Ovary (tissue), 9 donors: Measurements from ENCODE around the gene HAND1. TPM values are rescaled to one million over a fixed set of nuclear protein-coding genes. Genes with fewer than 3 reads are reported as not detected.
A peak's percentile ranks its signal among the peaks of the same experiment; 100 is the strongest.

Source experiments
- DNase-seq, 5 donors: peaks; one replicate each; pipeline ENCODE4 v3.0.0-alpha.2; 2019 to 2020
- H3K27ac ChIP-seq, 2 donors: fragments of 200-600 bp; one replicate each; pipeline versions ENCODE4 v1.5.1 to v1.8.0; 2019 to 2022
- H3K27me3 ChIP-seq: fragments of 200-600 bp; one replicate; pipeline ENCODE4 v1.8.0; 2022
- H3K36me3 ChIP-seq: fragments of 200-600 bp; sonication (generic); one replicate; pipeline ENCODE4 v1.5.1; 2019
- H3K4me1 ChIP-seq: one replicate; pipeline ENCODE4 v1.8.1; 2013; ENCODE audit warnings: mild to moderate bottlenecking, moderate library complexity; ENCODE audit not compliant: insufficient read depth
- H3K4me3 ChIP-seq: fragments of 200-600 bp; sonication (generic); one replicate; pipeline ENCODE4 v1.5.1; 2017
- H3K9me3 ChIP-seq, 2 donors: fragments of 200-600 bp in 1 of 2; sonication (generic) in 1 of 2; one replicate each; pipeline versions ENCODE4 v1.5.1 to v1.8.1; 2013 to 2019; ENCODE audit warnings: mild to moderate bottlenecking in 1 of 2, moderate library complexity in 1 of 2
- CTCF ChIP-seq, 3 donors: fragments of 450-650 bp in 2 of 3; fragments of 200-600 bp in 1 of 3; IDR thresholded peaks; one replicate each; pipeline versions ENCODE4 v1.5.1 to v1.8.0; 2016 to 2022; ENCODE audit warnings: antibody characterized with exemption in 3 of 3, mild to moderate bottlenecking in 1 of 3
- EP300 ChIP-seq: sonication (generic); formaldehyde crosslinking; IDR thresholded peaks from one replicate; pipeline ENCODE4 v1.6.1; 2017; ENCODE audit warnings: antibody characterized with exemption
- POLR2A ChIP-seq: fragments of 450-650 bp; IDR thresholded peaks from one replicate; pipeline ENCODE4 v1.6.1; 2017; ENCODE audit warnings: antibody characterized with exemption, mild to moderate bottlenecking, moderate library complexity
- WGBS, 3 donors: extraction: QIAGEN DNeasy Blood & Tissue Kit in 1 of 3; methylation state at CpG; one replicate each; pipeline versions ENCODE4 v1.1.5 to v1.1.7; 2013 to 2017; 5-methylcytosine and 5-hydroxymethylcytosine counted together
- intact Hi-C, 4 donors: fragments of 100-400 bp; cut with DNase I; formaldehyde crosslinking; loops; one replicate each; pipeline versions ENCODE4 v1.11.0 to v1.15.1; 2022 to 2023
- polyA plus RNA-seq, 2 donors: library from polyadenylated mRNA; stranded (reverse); fragments of 200-250 nt in 1 of 2; fragments of 350-450 nt in 1 of 2; fragmentation: Illumina TruSeq in 1 of 2; extraction: RNeasy Lipid Tissue Mini Kit (QIAGEN cat#74804) in 1 of 2; gene quantifications; one replicate each; pipeline ENCODE4 v1.2.3, GENCODE V29; 2013 to 2014
- total RNA-seq, 7 donors: library from RNA; depleted of rRNA in 2 of 7; stranded (reverse); fragments of >200 nt in 2 of 7; fragmentation: NEBNext Ultra II Directional in 3 of 7; extraction: Animal tissue kit (Norgen Biotek cat#: 25700) in 3 of 7; gene quantifications; one replicate each; pipeline versions ENCODE4 v1.1.0 to v1.2.4, GENCODE V29; 2016 to 2023
- donor health status: DM: no; HTN: no; CAD: no; lungs with moderate emphysema.
- donor health status: DM: no; HTN: no; CAD: no.
- donor health status: Bipolar disorder and iron deficiency.
- donor health status: DM: yes; HTN: yes; CAD: no.
- donor health status: DM: no; HTN: no; CAD: no.
- donor health status: DM: yes; HTN: yes; CAD: no.

Gene HAND1
- total and polyA plus RNA-seq, 9 donors, result not detected

GRCh38 chr5:154445422-154446194 is 32.4 kb downstream of the HAND1 start, which contains the start of gene SAP30L:
SAP30L (plus strand) TSS chr5:154445997; CDS start chr5:154446605, 608 bp downstream.
- Histone ChIP-seq H3K27me3 (no peaks in the 10 kb centered on the region), H3K4me1 (peaks cover 12% of the 10 kb centered on the region), H3K36me3 (no peaks in the 10 kb centered on the region), H3K27ac (peak within 1 kb of the TSS; percentile 66 to 95), H3K4me3 (peak within 1 kb of the TSS; percentile 99), H3K9me3 (no peaks in the 10 kb centered on the region)
- intact Hi-C loops, result loop anchor here in 1 of 4 donors (5.0 kb wide), 1 partner anchor 312 kb away; the partner anchor contains the start of gene LARP1
- no peak for TF ChIP-seq EP300
- TF ChIP-seq CTCF (IDR thresholded peaks at IDR 0.05), result no peak
- TF ChIP-seq POLR2A, result no peak
- DNase-seq, result peak; percentile 95 to 99 (median 96)
- WGBS, 3 donors, result 0 to 1% (median 1%) methylated on average over 52 to 70 of the region's 70 CpGs

- 4 to 6% (median 5%) methylated on average over 30 of the region's 30 CpGs for WGBS, 3 donors
- Histone ChIP-seq H3K4me3 (peak overlapping the region; percentile 99), H3K27me3 (no peaks in the 10 kb centered on the region), H3K27ac (peak overlapping the region in 1 of 2 donors; percentile 95), H3K9me3 (no peaks in the 10 kb centered on the region), H3K4me1 (peaks cover 12% of the 10 kb centered on the region), H3K36me3 (no peaks in the 10 kb centered on the region)
- intact Hi-C loops, result loop anchor here in 1 of 4 donors (5.0 kb wide), 1 partner anchor 313 kb away; the partner anchor contains the start of gene LARP1
- TF ChIP-seq EP300, result no peak
- no peak for TF ChIP-seq CTCF (IDR thresholded peaks at IDR 0.05)
- TF ChIP-seq POLR2A, result no peak
- peak in 3 of 5 donors; percentile 16 to 40 (median 34) for DNase-seq
Observed at GRCh38 chr5:154444556-154445421, 33.2 kb downstream of the HAND1 start.

GRCh38 chr5:154442801-154443200 is 35.2 kb downstream of the HAND1 start:
- no peak for TF ChIP-seq POLR2A
- TF ChIP-seq EP300, result no peak
- TF ChIP-seq CTCF (IDR thresholded peaks at IDR 0.05), result no peak
- intact Hi-C loops, result no loop called here
- Histone ChIP-seq H3K4me1 (peaks cover 6% of the 10 kb centered on the region), H3K27me3 (no peaks in the 10 kb centered on the region), H3K9me3 (no peaks in the 10 kb centered on the region), H3K4me3 (no peak overlapping the region), H3K27ac (no peak overlapping the region), H3K36me3 (no peaks in the 10 kb centered on the region)
- DNase-seq, result no peak
- 90 to 98% (median 92%) methylated on average over 1 of the region's 1 CpG for WGBS, 3 donors

GRCh38 chr5:154440540-154440939 is 37.5 kb downstream of the HAND1 start:
- H3K36me3 ChIP-seq, result no peaks in the 10 kb centered on the region
- H3K27me3 ChIP-seq, result no peaks in the 10 kb centered on the region
- H3K4me1 ChIP-seq, result peaks cover 6% of the 10 kb centered on the region
- no peak overlapping the region for H3K4me3 ChIP-seq
- TF ChIP-seq EP300 (no peak), POLR2A (no peak), CTCF (IDR thresholded peaks at IDR 0.05) (no peak)
- no peak for DNase-seq
- H3K27ac ChIP-seq, result no peak overlapping the region
- intact Hi-C loops, result no loop called here
- WGBS, 3 donors, result 89 to 92% (median 90%) methylated on average over 5 of the region's 5 CpGs
- no peaks in the 10 kb centered on the region for H3K9me3 ChIP-seq
